B cell (primary cell): ENCODE measurements around the gene ID1.

ENCODE experiments used
- CTCF ChIP-seq: fragments of 200-600 bp; IDR thresholded peaks from one replicate; pipeline ENCODE4 v1.8.0; 2022; ENCODE audit warnings: antibody characterized with exemption, mild to moderate bottlenecking
- EZH2 ChIP-seq: IDR thresholded peaks from 2 replicates; pipeline ENCODE4 v1.6.1; 2012; ENCODE audit warnings: borderline replicate concordance, low read depth, mild to moderate bottlenecking, moderate library complexity, low read length; ENCODE audit not compliant: insufficient read depth, poor library complexity, severe bottlenecking

- TF ChIP-seq CTCF (no peak), EZH2 (no peak)
Measured at GRCh38 chr20:31572042-31572700, 32.9 kb upstream of the ID1 start.
